GM12875 (cell line): Measurements from ENCODE around the gene SLC11A2.

Experiments used
- H3K4me3 ChIP-seq: one replicate; pipeline ENCODE4 v1.5.1; 2011; ENCODE audit warnings: low read depth, low read length, control low read depth
- CTCF ChIP-seq: IDR thresholded peaks from 2 replicates; pipeline ENCODE4 v1.5.1; 2011; ENCODE audit warnings: low read depth, mild to moderate bottlenecking, control low read depth, inconsistent platforms, low read length, moderate library complexity, borderline replicate concordance; ENCODE audit not compliant: insufficient read depth

SLC11A2 gene

GRCh38 chr12:51062631-51063397 is 36.6 kb upstream of the SLC11A2 start:
- no peak for TF ChIP-seq CTCF
- H3K4me3 ChIP-seq, result no peak overlapping the region

DNA sequence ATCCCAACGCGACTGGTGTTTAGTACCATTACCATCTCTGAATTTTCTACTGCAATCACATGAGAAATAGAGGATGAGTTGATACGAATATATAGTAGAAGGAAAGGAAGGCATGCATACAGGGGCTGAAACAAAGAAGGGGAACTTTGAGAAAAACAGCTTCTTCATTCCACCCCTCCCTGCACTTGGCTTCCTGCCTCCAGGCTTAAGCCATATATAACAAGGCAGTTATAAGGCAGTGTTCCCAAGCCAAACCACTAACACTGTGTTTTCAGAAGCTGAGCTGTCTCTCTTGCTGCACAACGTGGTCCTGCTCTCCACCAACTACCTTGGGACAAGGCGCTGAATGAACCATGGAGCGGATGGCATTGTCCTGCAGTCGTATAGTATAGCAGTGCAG is 32.9 kb upstream of the SLC11A2 start:
- H3K4me3 ChIP-seq, result no peak overlapping the region
- no peak for TF ChIP-seq CTCF

- no peak for TF ChIP-seq CTCF
- H3K4me3 ChIP-seq, result no peak overlapping the region
These were observed 30.1 kb upstream of the SLC11A2 start for GRCh38 chr12:51056242-51056641.

DNA sequence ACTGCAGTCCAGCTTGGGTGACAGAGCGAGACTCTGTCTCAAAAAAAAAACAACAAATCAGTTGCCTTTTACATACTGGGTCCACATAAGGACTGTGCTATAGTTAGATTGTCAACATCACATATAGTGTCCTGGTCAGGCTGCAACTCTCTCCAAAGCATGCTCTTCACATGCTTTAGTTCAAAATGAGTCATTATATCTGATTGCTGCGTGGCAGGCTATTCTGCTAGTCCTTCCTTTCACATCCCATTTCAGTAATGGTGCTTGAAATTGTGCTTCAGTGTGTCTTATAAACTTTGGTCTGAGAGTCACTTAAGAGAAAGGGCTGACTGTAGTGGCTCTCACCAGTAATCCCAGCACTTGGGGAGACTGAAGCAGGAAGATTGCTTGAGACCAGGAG is 28.9 kb upstream of the SLC11A2 start:
- no peak for TF ChIP-seq CTCF

GRCh38 chr12:51051787-51052186 is 25.6 kb upstream of the SLC11A2 start:
- TF ChIP-seq CTCF, result no peak
- H3K4me3 ChIP-seq, result no peak overlapping the region

More for the DNA sequence above, 28.9 kb upstream of the SLC11A2 start:
- no peak overlapping the region for H3K4me3 ChIP-seq

GRCh38 chr12:51049525-51049924 is 23.3 kb upstream of the SLC11A2 start:
- H3K4me3 ChIP-seq, result no peak overlapping the region
- no peak for TF ChIP-seq CTCF

DNA sequence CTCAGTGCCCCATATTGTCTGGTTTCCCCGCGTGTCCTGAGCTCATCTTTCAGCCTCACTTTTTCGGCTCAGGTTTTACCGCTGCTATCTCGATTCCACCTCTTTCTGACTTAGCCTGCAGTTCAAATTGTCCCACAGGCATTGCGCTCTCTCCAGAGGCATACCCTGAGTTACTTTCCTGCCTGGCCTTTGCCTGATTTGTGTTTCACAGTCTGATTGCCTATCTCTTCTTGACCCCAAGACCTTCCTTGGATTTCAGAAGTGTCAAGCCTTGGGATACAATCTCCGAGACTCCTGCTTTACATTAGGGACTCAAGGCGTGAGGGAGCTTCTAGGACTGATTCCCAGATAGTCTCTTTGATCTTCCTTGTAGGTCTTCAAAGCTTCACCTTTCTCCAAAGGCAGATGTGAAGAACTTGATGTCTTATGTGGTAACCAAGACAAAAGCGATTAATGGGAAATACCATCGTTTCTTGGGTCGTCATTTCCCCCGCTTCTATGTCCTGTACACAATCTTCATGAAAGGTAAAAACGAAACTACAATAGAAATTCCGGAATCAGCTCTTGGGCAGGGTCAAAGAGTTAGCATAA is 22.6 kb upstream of the SLC11A2 start:
- no peak for TF ChIP-seq CTCF
- H3K4me3 ChIP-seq, result peak overlapping the region; percentile 65
